Astrocyte of the cerebellum (primary cell): ENCODE results near the gene TTLL9.

Experiments
- DNase-seq: peaks from one replicate; pipeline ENCODE4 v3.0.0-alpha.2; 2011; ENCODE audit warnings: low read depth
- H3K4me3 ChIP-seq: 2 replicates; pipeline ENCODE4 v1.5.1; 2011; ENCODE audit warnings: mild to moderate bottlenecking, low read depth, low read length, moderate library complexity
- in situ Hi-C: cut with HindIII; loops from 2 replicates; pipeline ENCODE4 v1.10.0; 2017; ENCODE audit warnings: low sequenced_read_pairs
- TF ChIP-seq, protein P1 (sequence below): IDR thresholded peaks from 2 replicates; pipeline ENCODE4 v1.5.1; 2012; ENCODE audit warnings: low read length, low read depth, moderate library complexity, mild to moderate bottlenecking; ENCODE audit errors: missing control alignments

TTLL9 gene

DNA sequence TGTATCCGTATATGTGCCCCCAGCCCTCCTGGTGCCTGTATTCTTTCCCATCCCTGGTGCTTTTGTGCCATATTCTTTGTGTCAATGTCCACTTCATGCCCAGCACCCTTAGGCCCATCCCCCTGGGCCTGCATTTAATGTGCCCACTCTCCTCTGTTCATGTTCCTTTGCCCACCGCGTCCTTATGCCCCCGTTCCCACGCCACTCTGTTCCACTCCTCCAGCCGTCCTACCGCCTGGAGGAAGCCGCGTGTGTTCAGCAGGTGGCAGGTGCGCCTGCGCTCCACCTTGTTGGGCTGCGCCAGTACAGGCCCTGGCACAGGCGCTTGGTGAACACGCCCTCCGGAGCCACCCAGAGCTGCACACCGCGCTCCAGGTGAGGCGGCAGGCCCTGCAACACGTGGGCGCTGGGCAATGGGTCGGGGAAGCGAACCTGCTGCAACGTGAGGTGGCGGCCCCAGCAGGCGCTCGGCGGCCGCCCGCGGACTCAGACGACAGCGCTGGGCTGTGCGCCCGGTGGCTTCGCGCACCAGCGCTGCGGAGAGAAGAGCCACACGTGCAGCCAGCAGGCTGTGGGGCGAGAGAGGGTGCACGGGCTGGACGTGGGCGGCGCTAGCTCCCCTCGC lies 21.0 kb upstream of the TTLL9 start:
- in situ Hi-C loops, result loop anchor here (10.0 kb wide), 1 partner anchor 235 kb away; no protein-coding TSS in a partner anchor
- TF ChIP-seq, protein P1, sequence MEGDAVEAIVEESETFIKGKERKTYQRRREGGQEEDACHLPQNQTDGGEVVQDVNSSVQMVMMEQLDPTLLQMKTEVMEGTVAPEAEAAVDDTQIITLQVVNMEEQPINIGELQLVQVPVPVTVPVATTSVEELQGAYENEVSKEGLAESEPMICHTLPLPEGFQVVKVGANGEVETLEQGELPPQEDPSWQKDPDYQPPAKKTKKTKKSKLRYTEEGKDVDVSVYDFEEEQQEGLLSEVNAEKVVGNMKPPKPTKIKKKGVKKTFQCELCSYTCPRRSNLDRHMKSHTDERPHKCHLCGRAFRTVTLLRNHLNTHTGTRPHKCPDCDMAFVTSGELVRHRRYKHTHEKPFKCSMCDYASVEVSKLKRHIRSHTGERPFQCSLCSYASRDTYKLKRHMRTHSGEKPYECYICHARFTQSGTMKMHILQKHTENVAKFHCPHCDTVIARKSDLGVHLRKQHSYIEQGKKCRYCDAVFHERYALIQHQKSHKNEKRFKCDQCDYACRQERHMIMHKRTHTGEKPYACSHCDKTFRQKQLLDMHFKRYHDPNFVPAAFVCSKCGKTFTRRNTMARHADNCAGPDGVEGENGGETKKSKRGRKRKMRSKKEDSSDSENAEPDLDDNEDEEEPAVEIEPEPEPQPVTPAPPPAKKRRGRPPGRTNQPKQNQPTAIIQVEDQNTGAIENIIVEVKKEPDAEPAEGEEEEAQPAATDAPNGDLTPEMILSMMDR, result no peak
- DNase-seq, result no peak
- H3K4me3 ChIP-seq, result no peak overlapping the region

DNA sequence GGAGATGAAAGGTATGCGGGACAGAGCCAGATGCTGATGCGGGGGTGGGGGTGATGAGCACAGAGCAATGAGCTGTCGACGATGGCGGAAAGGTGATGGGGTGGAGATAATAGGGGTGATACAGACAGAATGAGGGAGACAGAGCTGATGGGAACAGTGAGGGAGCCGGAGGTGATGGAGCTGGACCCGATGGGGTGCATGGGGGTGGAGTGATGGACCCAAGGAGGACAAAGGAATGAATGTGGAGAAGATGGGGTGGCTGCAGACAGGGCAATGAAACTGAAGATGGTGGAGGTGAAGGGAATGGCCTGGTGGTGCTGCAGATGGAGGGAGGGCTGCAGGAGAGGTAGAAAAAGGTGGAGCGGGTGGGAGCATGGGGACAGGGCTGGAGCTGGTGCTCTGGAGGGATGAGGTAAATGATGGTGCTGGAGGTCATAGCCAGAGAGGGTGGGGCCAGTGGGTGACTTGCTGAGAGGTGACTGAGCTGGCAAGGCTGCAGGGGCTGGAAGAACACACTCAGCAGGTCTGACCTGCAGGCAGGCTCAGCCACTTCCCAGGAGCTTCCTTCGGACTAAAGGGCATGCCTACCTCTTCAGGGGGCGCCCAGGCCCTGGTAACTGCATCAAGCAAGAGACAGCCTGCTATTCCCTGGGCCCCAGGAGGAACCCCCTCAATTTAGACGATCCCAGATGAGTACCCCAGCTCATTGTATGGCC lies 19.0 kb upstream of the TTLL9 start:
- no peak overlapping the region for H3K4me3 ChIP-seq
- TF ChIP-seq, protein P1, result no peak
- no peak for DNase-seq
- in situ Hi-C loops, result loop anchor here (10.0 kb wide), 1 partner anchor 93 kb away; no protein-coding TSS in a partner anchor

DNA sequence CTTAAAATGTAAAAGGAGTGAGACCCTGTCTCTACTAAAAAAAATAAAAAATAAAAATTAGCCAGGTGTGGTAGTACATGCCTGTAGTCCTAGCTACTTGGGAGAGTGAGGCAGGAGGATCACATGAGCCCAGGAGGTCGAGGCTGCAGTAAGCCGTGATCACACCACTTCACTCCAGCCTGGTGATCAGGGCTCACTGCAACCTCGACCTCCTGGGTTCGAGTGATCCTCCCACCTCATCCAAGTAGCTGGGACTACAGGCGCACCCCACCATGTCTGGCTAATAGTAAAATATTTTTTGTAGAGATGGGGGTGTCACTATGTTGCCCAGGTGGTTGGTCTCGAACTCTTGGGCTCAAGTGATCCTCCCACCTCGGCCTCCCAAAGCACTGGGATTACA lies 17.0 kb upstream of the TTLL9 start:
- DNase-seq, result no peak
- TF ChIP-seq, protein P1, result no peak
- no peak overlapping the region for H3K4me3 ChIP-seq
- in situ Hi-C loops, result loop anchor here (10.0 kb wide), 1 partner anchor 91 kb away; no protein-coding TSS in a partner anchor

DNA sequence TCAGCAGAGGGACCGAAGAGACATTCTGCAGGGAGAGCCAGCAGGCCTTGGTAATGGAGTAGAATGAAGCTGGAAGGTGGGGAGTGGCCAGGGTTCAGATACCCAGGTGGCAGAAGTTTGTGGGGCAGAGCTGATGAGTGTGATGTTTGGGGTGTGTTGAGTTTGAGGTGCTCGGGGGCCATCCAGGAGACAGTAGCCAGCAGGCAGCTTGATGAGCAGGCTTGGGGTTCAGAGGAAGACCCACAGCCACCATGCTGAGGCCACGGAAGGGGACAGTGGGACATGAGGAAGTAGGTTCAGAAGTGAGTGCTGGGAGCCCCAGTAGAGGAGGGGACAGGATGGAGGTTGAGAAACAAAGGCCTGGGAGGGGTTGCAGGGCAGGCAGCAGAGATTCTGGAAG lies 13.9 kb upstream of the TTLL9 start:
- H3K4me3 ChIP-seq, result no peak overlapping the region
- no peak for DNase-seq
- in situ Hi-C loops, result loop anchor here (10.0 kb wide), 1 partner anchor 88 kb away; no protein-coding TSS in a partner anchor
- TF ChIP-seq, protein P1, result no peak

DNA sequence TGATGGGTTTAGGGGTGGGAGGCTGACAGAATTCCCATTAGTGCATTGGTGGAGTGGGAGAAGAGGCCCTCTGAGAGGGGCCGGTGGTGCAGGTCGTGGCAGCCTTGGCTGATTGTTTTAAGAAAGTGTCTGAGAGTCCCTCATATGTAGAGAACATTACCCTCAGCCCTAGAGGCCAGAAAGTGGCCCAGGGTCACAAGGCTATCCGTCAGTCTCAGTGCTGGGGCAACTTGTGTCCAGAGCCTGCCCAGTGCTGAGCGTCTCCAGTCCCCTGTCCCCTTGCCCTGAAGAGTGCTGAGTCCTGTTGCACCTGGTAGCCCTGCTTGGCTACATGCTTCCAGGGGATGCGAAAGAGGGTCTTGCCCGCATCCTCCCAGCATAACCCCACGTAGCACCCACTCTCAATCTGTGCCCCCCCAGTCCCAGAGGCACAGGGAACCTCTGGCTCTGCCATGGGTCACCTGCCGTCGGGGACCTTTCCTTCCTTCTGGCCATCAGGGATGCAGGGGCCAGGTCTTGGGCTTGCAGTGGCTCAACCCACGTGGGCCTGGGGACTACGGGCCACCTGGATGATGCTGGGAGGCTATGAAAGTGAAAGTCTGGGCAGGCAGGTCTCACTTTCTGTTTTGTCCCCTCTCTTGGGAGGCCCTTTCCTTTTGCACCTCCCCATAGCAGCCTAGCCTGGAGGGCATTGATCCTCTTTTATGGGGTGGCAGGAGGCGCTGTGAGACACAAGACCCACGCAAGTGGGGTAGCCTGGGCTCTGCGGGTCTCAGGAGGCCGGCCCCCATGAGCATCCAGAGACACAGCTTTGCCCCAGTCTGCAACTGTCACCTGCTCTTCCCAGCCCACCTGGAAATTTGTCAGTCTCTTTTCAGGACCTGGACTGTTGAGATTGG lies 12.3 kb upstream of the TTLL9 start:
- H3K4me3 ChIP-seq, result no peak overlapping the region
- in situ Hi-C loops, result loop anchor here (10.0 kb wide), 1 partner anchor 87 kb away; no protein-coding TSS in a partner anchor
- TF ChIP-seq, protein P1, result no peak
- DNase-seq, result no peak

DNA sequence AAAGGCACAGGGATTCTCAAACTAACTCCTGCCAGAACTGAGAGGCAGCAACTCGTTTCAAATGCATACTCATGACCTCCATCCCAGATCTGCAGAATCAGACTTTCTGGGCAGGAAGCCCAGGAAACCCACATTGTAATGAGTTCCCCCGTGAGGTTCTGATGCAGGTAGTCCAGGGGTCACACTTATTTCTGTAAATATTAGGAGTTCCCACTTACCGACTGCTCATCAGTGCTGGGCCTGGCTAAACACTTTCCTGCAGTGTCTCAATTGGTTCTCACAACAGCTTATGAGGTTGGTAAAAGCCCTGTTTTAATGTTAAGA lies 11.7 kb upstream of the TTLL9 start:
- in situ Hi-C loops, result loop anchor here (10.0 kb wide), 1 partner anchor 86 kb away; no protein-coding TSS in a partner anchor
- DNase-seq, result no peak
- TF ChIP-seq, protein P1, result no peak
- H3K4me3 ChIP-seq, result no peak overlapping the region
